HepG2 (cell line): ENCODE measurements around the gene RHOV.

Experiments used
- ATF7 ChIP-seq, 2 experiments: fragments of 450-650 bp in 1 of 2; sonication (generic) in 1 of 2; formaldehyde crosslinking in 1 of 2; IDR thresholded peaks; 2 replicates each; pipeline versions ENCODE4 v1.4.0 to v1.6.1; 2016 to 2020; ENCODE audit warnings: antibody characterized with exemption in 1 of 2, mild to moderate bottlenecking in 1 of 2, missing genetic modification reagents in 1 of 2
- MTF1 ChIP-seq: sonication (generic); formaldehyde crosslinking; IDR thresholded peaks from 2 replicates; pipeline ENCODE4 v1.5.0; 2020; ENCODE audit warnings: missing genetic modification reagents
- NFIC ChIP-seq: IDR thresholded peaks from 2 replicates; pipeline ENCODE4 v1.6.1; 2012; ENCODE audit warnings: mild to moderate bottlenecking, low read length, inconsistent platforms
- TAF1 ChIP-seq: sonication (generic); formaldehyde crosslinking; IDR thresholded peaks from 2 replicates; pipeline ENCODE4 v1.4.0; 2020; ENCODE audit warnings: missing genetic modification reagents
- ZNF501 ChIP-seq: sonication (generic); formaldehyde crosslinking; IDR thresholded peaks from 2 replicates; pipeline ENCODE4 v1.5.1; 2020; ENCODE audit warnings: mild to moderate bottlenecking, moderate library complexity, missing genetic modification reagents
- TF ChIP-seq, protein P1 (sequence below): sonication (generic); formaldehyde crosslinking; IDR thresholded peaks from 2 replicates; pipeline ENCODE4 v1.4.0; 2020; ENCODE audit warnings: low read depth, mild to moderate bottlenecking, missing genetic modification reagents
- TF ChIP-seq, protein P2 (sequence below): sonication (generic); formaldehyde crosslinking; IDR thresholded peaks from 2 replicates; pipeline ENCODE4 v1.5.0; 2020; ENCODE audit warnings: mild to moderate bottlenecking, missing genetic modification reagents, moderate library complexity

DNA sequence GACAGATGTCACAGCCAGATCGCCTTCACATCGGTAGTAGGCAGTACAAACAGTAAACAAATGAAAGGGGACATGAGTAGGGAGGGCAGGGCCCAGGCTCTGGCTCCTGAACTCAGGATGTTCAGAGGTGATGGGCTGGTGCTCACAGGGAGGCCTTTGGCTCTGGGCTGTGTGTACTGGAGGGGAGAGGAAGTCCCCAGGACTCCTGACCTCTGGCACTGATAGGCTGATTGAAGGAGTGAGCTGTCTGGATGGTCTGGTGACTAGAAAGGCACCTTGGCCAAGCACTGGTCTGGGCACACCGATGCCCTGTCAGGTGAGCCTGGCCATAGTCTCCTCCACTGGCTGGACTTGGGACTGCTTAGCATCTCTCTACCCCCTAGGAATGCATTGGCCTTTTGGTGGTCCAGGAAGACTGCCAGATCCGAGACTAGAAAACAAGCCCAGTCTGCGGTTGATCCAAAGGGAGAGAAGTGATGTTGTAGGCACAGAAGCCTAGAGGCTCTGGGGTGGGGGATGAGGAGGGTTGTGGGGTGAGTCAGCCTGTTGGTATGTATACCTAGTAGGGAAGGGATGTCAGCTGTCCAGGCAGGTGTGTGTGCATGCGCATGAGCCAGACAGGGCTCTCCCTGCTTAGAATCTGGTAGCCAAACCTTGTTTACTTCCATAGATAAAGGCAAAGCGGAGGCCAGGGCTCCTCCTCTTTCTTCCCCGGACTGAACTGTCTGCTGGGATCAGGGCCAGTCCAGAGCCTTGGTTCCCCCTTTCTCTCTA, 28.3 kb downstream of the RHOV start:
- TF ChIP-seq, protein P1, sequence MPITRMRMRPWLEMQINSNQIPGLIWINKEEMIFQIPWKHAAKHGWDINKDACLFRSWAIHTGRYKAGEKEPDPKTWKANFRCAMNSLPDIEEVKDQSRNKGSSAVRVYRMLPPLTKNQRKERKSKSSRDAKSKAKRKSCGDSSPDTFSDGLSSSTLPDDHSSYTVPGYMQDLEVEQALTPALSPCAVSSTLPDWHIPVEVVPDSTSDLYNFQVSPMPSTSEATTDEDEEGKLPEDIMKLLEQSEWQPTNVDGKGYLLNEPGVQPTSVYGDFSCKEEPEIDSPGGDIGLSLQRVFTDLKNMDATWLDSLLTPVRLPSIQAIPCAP (CRISPR knock-in tag) = no peak
- TF ChIP-seq ATF7 (IDR thresholded peaks at IDR 0.05) (no peak), ATF7 (CRISPR knock-in tag; IDR thresholded peaks at IDR 0.05) (no peak), ZNF501 (CRISPR knock-in tag) (no peak), NFIC (no peak), MTF1 (CRISPR knock-in tag) (no peak), TAF1 (CRISPR knock-in tag) (no peak)
- TF ChIP-seq, protein P2, sequence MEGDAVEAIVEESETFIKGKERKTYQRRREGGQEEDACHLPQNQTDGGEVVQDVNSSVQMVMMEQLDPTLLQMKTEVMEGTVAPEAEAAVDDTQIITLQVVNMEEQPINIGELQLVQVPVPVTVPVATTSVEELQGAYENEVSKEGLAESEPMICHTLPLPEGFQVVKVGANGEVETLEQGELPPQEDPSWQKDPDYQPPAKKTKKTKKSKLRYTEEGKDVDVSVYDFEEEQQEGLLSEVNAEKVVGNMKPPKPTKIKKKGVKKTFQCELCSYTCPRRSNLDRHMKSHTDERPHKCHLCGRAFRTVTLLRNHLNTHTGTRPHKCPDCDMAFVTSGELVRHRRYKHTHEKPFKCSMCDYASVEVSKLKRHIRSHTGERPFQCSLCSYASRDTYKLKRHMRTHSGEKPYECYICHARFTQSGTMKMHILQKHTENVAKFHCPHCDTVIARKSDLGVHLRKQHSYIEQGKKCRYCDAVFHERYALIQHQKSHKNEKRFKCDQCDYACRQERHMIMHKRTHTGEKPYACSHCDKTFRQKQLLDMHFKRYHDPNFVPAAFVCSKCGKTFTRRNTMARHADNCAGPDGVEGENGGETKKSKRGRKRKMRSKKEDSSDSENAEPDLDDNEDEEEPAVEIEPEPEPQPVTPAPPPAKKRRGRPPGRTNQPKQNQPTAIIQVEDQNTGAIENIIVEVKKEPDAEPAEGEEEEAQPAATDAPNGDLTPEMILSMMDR = no peak
